ENCODE data around the gene CCND2. TPM values are rescaled to one million over a fixed set of nuclear protein-coding genes. Genes with fewer than 3 reads are reported as not detected.

The CCND2 gene
- total and polyA plus RNA-seq, 2 of the 4 experiments (the other 2 are of a cell fraction): 1.1 to 2.3 TPM

DNA sequence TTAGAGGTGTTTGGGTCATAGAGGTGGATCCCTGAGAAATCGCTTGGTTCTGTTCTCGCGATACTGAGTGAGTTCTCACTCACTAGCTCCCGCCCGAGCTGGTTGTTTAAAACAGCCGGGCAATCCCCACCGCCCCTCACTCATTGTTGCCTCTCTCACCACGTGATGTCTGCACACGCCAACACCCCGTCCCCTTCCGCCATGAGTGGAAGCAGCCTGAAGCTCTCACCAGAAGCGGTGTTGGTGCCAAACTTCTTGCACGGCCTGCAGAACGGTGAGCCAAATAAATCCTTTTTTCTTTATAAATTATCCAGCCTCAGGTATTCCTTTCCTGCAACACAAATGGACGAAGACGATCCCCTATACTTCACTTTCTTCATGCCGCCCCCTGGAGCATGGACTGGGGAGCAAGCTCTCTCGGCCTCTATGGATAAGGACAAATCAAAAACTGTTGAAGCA lies 45.4 kb upstream of the CCND2 start:
- Histone ChIP-seq H3K23ac (ENCODE audit: low read depth, low read length) (no peak overlapping the region), H4K20me1 (ENCODE audit: insufficient read depth, low read length) (no peaks in the 10 kb centered on the region), H3K4me3 (ENCODE audit: insufficient read depth, low read depth, low read length) (no peak overlapping the region), H4K8ac (ENCODE audit: low read depth in 2 of 2, low read length in 2 of 2) (no peak overlapping the region), H2AK5ac (ENCODE audit: low read depth, low read length) (no peak overlapping the region), H3K4me1 (ENCODE audit: control insufficient read depth, insufficient read depth, low read length) (no peaks in the 10 kb centered on the region), H4K91ac (ENCODE audit: insufficient read depth, low read depth, low read length) (no peak overlapping the region), H3K4ac (ENCODE audit: low read depth, low read length) (no peak overlapping the region), H3K9ac (ENCODE audit: low read depth, low read length) (no peak overlapping the region), H3K4me2 (ENCODE audit: low read depth, low read length) (no peak overlapping the region), H3K79me1 (ENCODE audit: low read depth in 1 of 2, low read length in 2 of 2) (no peaks in the 10 kb centered on the region), H2BK120ac (ENCODE audit: low read depth, low read length) (no peak overlapping the region), H3K27ac (ENCODE audit: insufficient read depth, low read length) (no peak overlapping the region), H2BK20ac (ENCODE audit: low read depth, low read length) (no peak overlapping the region), H2AK9ac (replicated peaks; ENCODE audit: low read depth, low read length, poor library complexity) (no peak overlapping the region), H3K9me3 (ENCODE audit: control insufficient read depth, insufficient read depth, low read length) (no peaks in the 10 kb centered on the region; the same call in 1 of the 2 replicates), H2BK15ac (ENCODE audit: low read depth, low read length) (no peak overlapping the region), H3K9me1 (ENCODE audit: insufficient read depth, low read length) (no peaks in the 10 kb centered on the region), H3K36me3 (ENCODE audit: control insufficient read depth, insufficient read depth, low read length) (no peaks in the 10 kb centered on the region), H3K56ac (ENCODE audit: extremely low read depth, insufficient read depth, low read length) (no peak overlapping the region), H3K18ac (ENCODE audit: low read depth, low read length) (no peak overlapping the region), H4K5ac (ENCODE audit: low read depth, low read length) (no peak overlapping the region), H3K27me3 (ENCODE audit: control insufficient read depth, insufficient read depth, low read length) (peaks cover 5% of the 10 kb centered on the region), H2AFZ (replicated peaks; ENCODE audit: low read length, poor library complexity) (no peak overlapping the region), H3K14ac (replicated peaks; ENCODE audit: low read depth, low read length) (no peak overlapping the region), H2BK5ac (ENCODE audit: low read depth, low read length, poor library complexity, severe bottlenecking) (no peak overlapping the region)
- intact Hi-C loops (cut with micrococcal nuclease): no loop called here
- in situ Hi-C loops (cut with MboI; ENCODE audit: low sequenced_read_pairs): no loop called here
- ATAC-seq (ENCODE audit: low read depth) (no peak), DNase-seq (no peak)
- no CpG with 5 or more reads among the region's 18 CpGs for WGBS, 2 experiments (ENCODE audit: extremely low coverage in 2 of 2, insufficient read length in 1 of 2)
- ChIA-PET POLR2A (ENCODE audit: unreplicated experiment) (no interaction called here), CTCF (no interaction called here)
- dilution Hi-C loops (cut with HindIII; ENCODE audit: low sequenced_read_pairs, unreplicated experiment): no loop called here
- BruUV-seq (replicated peaks): no TSS peak
- TF ChIP-seq BHLHE40 (IDR thresholded peaks at IDR 0.05; ENCODE audit: low read depth, low read length) (no peak), RCOR1 (IDR thresholded peaks at IDR 0.05; ENCODE audit: insufficient replicate concordance, low read length) (no peak), CEBPB (IDR thresholded peaks at IDR 0.05; ENCODE audit: low read depth, low read length) (no peak), POLR2A (IDR thresholded peaks at IDR 0.05; ENCODE audit: low read depth, low read length) (no peak), NFE2L2 (IDR thresholded peaks at IDR 0.05; ENCODE audit: low read depth, low read length) (no peak)
- TF ChIP-seq, protein P1, sequence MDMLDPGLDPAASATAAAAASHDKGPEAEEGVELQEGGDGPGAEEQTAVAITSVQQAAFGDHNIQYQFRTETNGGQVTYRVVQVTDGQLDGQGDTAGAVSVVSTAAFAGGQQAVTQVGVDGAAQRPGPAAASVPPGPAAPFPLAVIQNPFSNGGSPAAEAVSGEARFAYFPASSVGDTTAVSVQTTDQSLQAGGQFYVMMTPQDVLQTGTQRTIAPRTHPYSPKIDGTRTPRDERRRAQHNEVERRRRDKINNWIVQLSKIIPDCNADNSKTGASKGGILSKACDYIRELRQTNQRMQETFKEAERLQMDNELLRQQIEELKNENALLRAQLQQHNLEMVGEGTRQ (IDR thresholded peaks at IDR 0.05; ENCODE audit: low read depth, low read length): no peak

All from IMR-90 (cell line).